Measurements from ENCODE around the gene LAPTM5.

DNA sequence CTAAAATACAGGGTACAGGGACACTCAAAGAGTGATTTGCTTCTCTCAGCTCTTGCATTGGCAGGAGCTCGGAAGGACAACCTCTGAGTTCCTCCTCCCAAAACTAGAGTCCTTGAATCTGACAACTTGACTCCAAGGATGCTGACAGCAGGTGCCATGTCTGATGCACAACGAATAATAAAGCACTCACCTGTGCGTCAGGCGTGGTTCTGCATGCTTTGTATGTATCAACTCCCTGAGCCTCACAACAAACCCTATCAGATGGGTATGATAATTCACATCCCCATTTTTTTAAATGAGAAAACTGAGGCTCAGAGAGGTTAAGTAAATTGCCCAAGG lies 1.4 kb downstream of the LAPTM5 start:
- no peak for TF ChIP-seq POLR2A (IDR thresholded peaks at IDR 0.05)
- TF ChIP-seq, protein P1, sequence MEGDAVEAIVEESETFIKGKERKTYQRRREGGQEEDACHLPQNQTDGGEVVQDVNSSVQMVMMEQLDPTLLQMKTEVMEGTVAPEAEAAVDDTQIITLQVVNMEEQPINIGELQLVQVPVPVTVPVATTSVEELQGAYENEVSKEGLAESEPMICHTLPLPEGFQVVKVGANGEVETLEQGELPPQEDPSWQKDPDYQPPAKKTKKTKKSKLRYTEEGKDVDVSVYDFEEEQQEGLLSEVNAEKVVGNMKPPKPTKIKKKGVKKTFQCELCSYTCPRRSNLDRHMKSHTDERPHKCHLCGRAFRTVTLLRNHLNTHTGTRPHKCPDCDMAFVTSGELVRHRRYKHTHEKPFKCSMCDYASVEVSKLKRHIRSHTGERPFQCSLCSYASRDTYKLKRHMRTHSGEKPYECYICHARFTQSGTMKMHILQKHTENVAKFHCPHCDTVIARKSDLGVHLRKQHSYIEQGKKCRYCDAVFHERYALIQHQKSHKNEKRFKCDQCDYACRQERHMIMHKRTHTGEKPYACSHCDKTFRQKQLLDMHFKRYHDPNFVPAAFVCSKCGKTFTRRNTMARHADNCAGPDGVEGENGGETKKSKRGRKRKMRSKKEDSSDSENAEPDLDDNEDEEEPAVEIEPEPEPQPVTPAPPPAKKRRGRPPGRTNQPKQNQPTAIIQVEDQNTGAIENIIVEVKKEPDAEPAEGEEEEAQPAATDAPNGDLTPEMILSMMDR (IDR thresholded peaks at IDR 0.05) = no peak

Data from gastroesophageal sphincter (tissue), 3 donors.